K562 (cell line): ENCODE results near the gene WFDC1. TPM values are rescaled to one million over a fixed set of nuclear protein-coding genes. Genes with fewer than 3 reads are reported as not detected.

Source experiments
- ATAC-seq: fragments of 200-7000 bp; cut with Tn5 transposase; 3 replicates; pipeline ENCODE4 v1.9.1; 2020; ENCODE audit warnings: moderate library complexity
- BruUV-seq: library from RNA; stranded (reverse); fragments of 400-500 nt; replicated peaks from 2 replicates; lab custom pipeline; 2021; lab: Mats Ljungman, UMichigan
- CTCF ChIA-PET: fragments of 300-600 bp; formaldehyde crosslinking; extraction: SDS; loops from one replicate; lab custom pipeline; 2021; ENCODE audit warnings: low intra/inter-chr PET ratio; lab: Yijun Ruan, JAX
- POLR2A ChIA-PET: fragments of 300-600, 350-650 bp; sonication (Branson Sonifier 250); formaldehyde crosslinking; extraction: SDS; loops from one replicate; lab custom pipeline; 2021; ENCODE audit warnings: antibody characterized with exemption, inconsistent platforms; lab: Yijun Ruan, JAX
- DNase-seq, 4 experiments: peaks; one replicate each; pipeline versions ENCODE4 v3.0.0 to v3.0.0-alpha.2; 2011 to 2018; ENCODE audit warnings: low spot score in 3 of 4, mixed read lengths in 3 of 4; ENCODE audit errors: extremely low read depth in 1 of 4
- FAIRE-seq: peaks from 2 replicates; lab custom pipeline; 2011; peaks lifted over from hg19 to GRCh38; lab: Jason Lieb, UNC
- H2AFZ ChIP-seq: 2 replicates; pipeline ENCODE4 v1.6.0; 2011; ENCODE audit warnings: low read depth, low read length, control low read depth, inconsistent platforms
- H3K27ac ChIP-seq: fragments of 200-600 bp; 3 replicates; pipeline ENCODE4 v1.8.0; 2011; ENCODE audit warnings: low read depth, mild to moderate bottlenecking, control low read depth, inconsistent platforms, low read length, moderate library complexity, mixed read lengths; ENCODE audit errors: extremely low read depth
- H3K27me3 ChIP-seq, 2 experiments: fragments of 300-600 bp in 1 of 2; 2 replicates in 1 of 2; 3 replicates in 1 of 2; pipeline versions ENCODE4 v1.6.0 to v1.8.0; 2011; ENCODE audit warnings: inconsistent platforms in 2 of 2, low read length in 2 of 2, mild to moderate bottlenecking in 1 of 2, mixed read lengths in 1 of 2, moderate library complexity in 1 of 2; ENCODE audit not compliant: control insufficient read depth in 2 of 2, insufficient read depth in 2 of 2
- H3K36me3 ChIP-seq: fragments of 300-600 bp; 3 replicates; pipeline ENCODE4 v1.8.0; 2011; ENCODE audit warnings: mild to moderate bottlenecking, low read length, inconsistent platforms; ENCODE audit not compliant: control insufficient read depth, insufficient read depth
- H3K4me1 ChIP-seq, 2 experiments: fragments of 200-600 bp in 1 of 2; replicated peaks in 1 of 2; 2 replicates in 1 of 2; 3 replicates in 1 of 2; pipeline versions ENCODE4 v1.5.1 to v1.8.0; 2011; ENCODE audit warnings: inconsistent platforms in 2 of 2, low read length in 2 of 2, mild to moderate bottlenecking in 1 of 2, mixed read lengths in 1 of 2, moderate library complexity in 1 of 2; ENCODE audit not compliant: control insufficient read depth in 2 of 2, insufficient read depth in 2 of 2
- H3K4me2 ChIP-seq: 2 replicates; pipeline ENCODE4 v1.6.1; 2011; ENCODE audit warnings: low read length, control low read depth, inconsistent platforms, mixed read lengths; ENCODE audit not compliant: insufficient read depth
- H3K4me3 ChIP-seq: fragments of 200-600 bp; sonication (generic), shearing (Covaris generic); 2 replicates; pipeline ENCODE4 v1.5.1; 2016; ENCODE audit warnings: control low read depth, inconsistent platforms
- H3K79me2 ChIP-seq: fragments of 200-600 bp; 3 replicates; pipeline ENCODE4 v1.8.0; 2011; ENCODE audit warnings: low read length, inconsistent platforms; ENCODE audit not compliant: control insufficient read depth, insufficient read depth
- H3K9ac ChIP-seq, 2 experiments: 2 replicates each; pipeline versions ENCODE4 v1.6.0 to v1.6.1; 2011; ENCODE audit warnings: low read depth in 2 of 2, low read length in 2 of 2, control low read depth in 1 of 2, inconsistent platforms in 1 of 2, mild to moderate bottlenecking in 1 of 2, mixed read lengths in 1 of 2; ENCODE audit not compliant: insufficient read depth in 1 of 2
- H3K9me1 ChIP-seq: one replicate; pipeline ENCODE4 v1.6.0; 2011; ENCODE audit warnings: inconsistent platforms, mild to moderate bottlenecking, low read length, moderate library complexity; ENCODE audit not compliant: control insufficient read depth, insufficient read depth
- H3K9me3 ChIP-seq: replicated peaks from 2 replicates; pipeline ENCODE4 v1.5.1; 2011; ENCODE audit warnings: low read depth, low read length, inconsistent platforms; ENCODE audit not compliant: control insufficient read depth, insufficient read depth
- H4K20me1 ChIP-seq: replicated peaks from 2 replicates; pipeline ENCODE4 v1.6.1; 2011; ENCODE audit warnings: low read length, inconsistent platforms, mixed read lengths; ENCODE audit not compliant: control insufficient read depth, insufficient read depth
- DMBX1 ChIP-seq: fragments of 250-450 bp; sonication (Bioruptor Pico); IDR thresholded peaks from 2 replicates; pipeline ENCODE4 v1.8.0; 2022; ENCODE audit warnings: inconsistent platforms, mild to moderate bottlenecking, moderate library complexity, borderline replicate concordance
- ELF1 ChIP-seq: fragments of 200-800 bp; sonication (Bioruptor generic); IDR thresholded peaks from 2 replicates; pipeline ENCODE4 v1.6.1; 2016; ENCODE audit warnings: missing genetic modification characterization, missing compliant biosample characterization
- HIVEP1 ChIP-seq: fragments of 250-450 bp; sonication (Bioruptor Pico); IDR thresholded peaks from 2 replicates; pipeline ENCODE4 v1.4.0; 2020; ENCODE audit warnings: mild to moderate bottlenecking
- LARP7 ChIP-seq: fragments of 450-650 bp; IDR thresholded peaks from 2 replicates; pipeline ENCODE4 v1.6.1; 2016
- RBM17 ChIP-seq: fragments of 200-400 bp; formaldehyde crosslinking; IDR thresholded peaks from 2 replicates; pipeline ENCODE4 v1.6.1; 2017; ENCODE audit warnings: low read depth, mild to moderate bottlenecking, low read length, borderline replicate concordance
- RHOXF2B ChIP-seq: fragments of 250-450 bp; sonication (Bioruptor Pico); conservative IDR thresholded peaks from 2 replicates; pipeline ENCODE4 v1.5.1; 2021
- SNRNP70 ChIP-seq: fragments of 200-400 bp; formaldehyde crosslinking; optimal IDR thresholded peaks from 2 replicates; pipeline ENCODE3; 2017; ENCODE audit warnings: low read depth, low read length
- ZNF217 ChIP-seq: sonication (generic); formaldehyde crosslinking; IDR thresholded peaks from 2 replicates; pipeline ENCODE4 v1.8.0; 2022; ENCODE audit warnings: mild to moderate bottlenecking, missing genetic modification reagents
- WGBS: fragments of 100-300 bp; shearing (Covaris generic); methylation state at CpG from one replicate; pipeline ENCODE4 v1.1.6; 2016; ENCODE audit warnings: low coverage, mixed read lengths; ENCODE audit not compliant: insufficient coverage; ENCODE audit errors: missing lambda C conversion rate; 5-methylcytosine and 5-hydroxymethylcytosine counted together
- in situ Hi-C: fragments of 300-500 bp; cut with MboI; formaldehyde crosslinking; loops from 4 replicates; pipeline ENCODE4 v1.15.0; 2018; ENCODE audit warnings: inconsistent platforms, mixed read lengths
- intact Hi-C: fragments of 100-400 bp; cut with micrococcal nuclease; formaldehyde crosslinking; loops from 2 replicates; pipeline ENCODE4 v1.14.2; 2022
- polyA plus RNA-seq, 8 experiments: library from polyadenylated mRNA; depleted of rRNA in 4 of 8; stranded (reverse) in 5 of 8; unstranded in 3 of 8; fragments of >200 nt; fragmentation: Nextera tagmentation in 2 of 8; fragmentation: Illumina TruSeq in 1 of 8; extraction: Ambion mirVana in 2 of 8; extraction: Trizol in 1 of 8; gene quantifications; 2 replicates each; pipeline versions ENCODE4 v1.2.1 to v1.2.3, GENCODE V29; 2011 to 2014; ENCODE audit warnings: inconsistent platforms in 1 of 8, missing spikeins in 1 of 8
- total RNA-seq, 7 experiments: library from RNA; depleted of rRNA in 6 of 7; stranded (reverse); fragments of >200 nt in 6 of 7; fragmentation: Illumina TruSeq in 2 of 7; extraction: Trizol in 2 of 7; gene quantifications; 2 replicates each; pipeline versions ENCODE4 v1.2.1 to v1.2.3, GENCODE V29; 2011 to 2021; ENCODE audit warnings: low replicate concordance in 1 of 7
- TF ChIP-seq, protein P1 (sequence below): sonication (generic); formaldehyde crosslinking; IDR thresholded peaks from 2 replicates; pipeline ENCODE4 v1.4.0; 2020; ENCODE audit warnings: mild to moderate bottlenecking, missing genetic modification reagents
- TF ChIP-seq, protein P2 (sequence below), 2 experiments: fragments of 450-650 bp; IDR thresholded peaks; 2 replicates each; pipeline ENCODE4 v1.6.1; 2018; ENCODE audit warnings: mild to moderate bottlenecking in 2 of 2, low read depth in 1 of 2; ENCODE audit not compliant: partially characterized antibody in 2 of 2
- TF ChIP-seq, protein P3 (sequence below): fragments of 250-450 bp; sonication (Bioruptor Pico); IDR thresholded peaks from 2 replicates; pipeline ENCODE4 v1.5.0; 2022; ENCODE audit warnings: mild to moderate bottlenecking
- TF ChIP-seq, protein P4 (sequence below): fragments of 250-450 bp; sonication (Bioruptor Pico); IDR thresholded peaks from 2 replicates; pipeline ENCODE4 v1.5.1; 2021; ENCODE audit warnings: mild to moderate bottlenecking

Gene WFDC1
- total and polyA plus RNA-seq, 9 of the 15 experiments (the other 6 are each of a cell fraction or from before 2014, with no cell fraction given) = not detected

DNA sequence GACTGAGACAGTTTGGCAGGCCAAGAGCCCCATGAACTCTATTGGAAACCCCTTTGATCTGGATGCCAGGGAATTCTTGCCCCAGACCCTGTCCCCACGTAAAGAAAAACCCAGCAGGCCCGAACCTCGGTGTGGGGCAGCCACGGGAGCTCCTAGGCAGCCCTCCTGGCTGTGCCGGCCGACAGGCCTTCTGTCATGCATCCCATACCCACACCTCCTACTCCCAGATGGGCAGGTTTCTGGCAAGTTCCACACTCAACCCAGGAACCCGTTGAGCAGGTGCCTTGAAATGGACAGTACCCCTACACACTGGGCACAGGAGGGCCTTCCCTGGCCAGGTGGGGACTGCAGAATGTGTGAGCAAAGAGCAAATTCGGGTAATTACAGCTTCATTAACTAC lies 50.1 kb downstream of the WFDC1 start:
- intact Hi-C loops = no loop called here
- BruUV-seq = no TSS peak
- Histone ChIP-seq H3K79me2 (no peaks in the 10 kb centered on the region), H4K20me1 (peaks cover 2% of the 10 kb centered on the region; the same call in 1 of the 2 replicates), H2AFZ (no peak overlapping the region), H3K27ac (no peak overlapping the region), H3K9me3 (no peaks in the 10 kb centered on the region), H3K4me2 (no peak overlapping the region), H3K36me3 (no peaks in the 10 kb centered on the region), H3K9me1 (no peaks in the 10 kb centered on the region), H3K9ac (peak overlapping the region in 1 of 2 experiments; percentile 55; a peak in 1 of 4 replicates), H3K27me3 (peaks cover 66 to 82% of the 10 kb centered on the region in 2 experiments), H3K4me3 (no peak overlapping the region)
- no peak for FAIRE-seq
- 1% methylated on average over 8 of the region's 8 CpGs for WGBS
- ChIA-PET POLR2A (no interaction called here), CTCF (interaction anchor here (0.6 kb wide), 1 partner anchor 65 kb away, joined by 3 read pairs; no protein-coding TSS in a partner anchor)
- no peak for DNase-seq
- in situ Hi-C loops = no loop called here
- no peak for ATAC-seq
- TF ChIP-seq RBM17 = no peak
- TF ChIP-seq ZNF217 (CRISPR knock-in tag) = no peak
- TF ChIP-seq, protein P1, sequence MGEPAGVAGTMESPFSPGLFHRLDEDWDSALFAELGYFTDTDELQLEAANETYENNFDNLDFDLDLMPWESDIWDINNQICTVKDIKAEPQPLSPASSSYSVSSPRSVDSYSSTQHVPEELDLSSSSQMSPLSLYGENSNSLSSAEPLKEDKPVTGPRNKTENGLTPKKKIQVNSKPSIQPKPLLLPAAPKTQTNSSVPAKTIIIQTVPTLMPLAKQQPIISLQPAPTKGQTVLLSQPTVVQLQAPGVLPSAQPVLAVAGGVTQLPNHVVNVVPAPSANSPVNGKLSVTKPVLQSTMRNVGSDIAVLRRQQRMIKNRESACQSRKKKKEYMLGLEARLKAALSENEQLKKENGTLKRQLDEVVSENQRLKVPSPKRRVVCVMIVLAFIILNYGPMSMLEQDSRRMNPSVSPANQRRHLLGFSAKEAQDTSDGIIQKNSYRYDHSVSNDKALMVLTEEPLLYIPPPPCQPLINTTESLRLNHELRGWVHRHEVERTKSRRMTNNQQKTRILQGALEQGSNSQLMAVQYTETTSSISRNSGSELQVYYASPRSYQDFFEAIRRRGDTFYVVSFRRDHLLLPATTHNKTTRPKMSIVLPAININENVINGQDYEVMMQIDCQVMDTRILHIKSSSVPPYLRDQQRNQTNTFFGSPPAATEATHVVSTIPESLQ = no peak
- TF ChIP-seq, protein P2, sequence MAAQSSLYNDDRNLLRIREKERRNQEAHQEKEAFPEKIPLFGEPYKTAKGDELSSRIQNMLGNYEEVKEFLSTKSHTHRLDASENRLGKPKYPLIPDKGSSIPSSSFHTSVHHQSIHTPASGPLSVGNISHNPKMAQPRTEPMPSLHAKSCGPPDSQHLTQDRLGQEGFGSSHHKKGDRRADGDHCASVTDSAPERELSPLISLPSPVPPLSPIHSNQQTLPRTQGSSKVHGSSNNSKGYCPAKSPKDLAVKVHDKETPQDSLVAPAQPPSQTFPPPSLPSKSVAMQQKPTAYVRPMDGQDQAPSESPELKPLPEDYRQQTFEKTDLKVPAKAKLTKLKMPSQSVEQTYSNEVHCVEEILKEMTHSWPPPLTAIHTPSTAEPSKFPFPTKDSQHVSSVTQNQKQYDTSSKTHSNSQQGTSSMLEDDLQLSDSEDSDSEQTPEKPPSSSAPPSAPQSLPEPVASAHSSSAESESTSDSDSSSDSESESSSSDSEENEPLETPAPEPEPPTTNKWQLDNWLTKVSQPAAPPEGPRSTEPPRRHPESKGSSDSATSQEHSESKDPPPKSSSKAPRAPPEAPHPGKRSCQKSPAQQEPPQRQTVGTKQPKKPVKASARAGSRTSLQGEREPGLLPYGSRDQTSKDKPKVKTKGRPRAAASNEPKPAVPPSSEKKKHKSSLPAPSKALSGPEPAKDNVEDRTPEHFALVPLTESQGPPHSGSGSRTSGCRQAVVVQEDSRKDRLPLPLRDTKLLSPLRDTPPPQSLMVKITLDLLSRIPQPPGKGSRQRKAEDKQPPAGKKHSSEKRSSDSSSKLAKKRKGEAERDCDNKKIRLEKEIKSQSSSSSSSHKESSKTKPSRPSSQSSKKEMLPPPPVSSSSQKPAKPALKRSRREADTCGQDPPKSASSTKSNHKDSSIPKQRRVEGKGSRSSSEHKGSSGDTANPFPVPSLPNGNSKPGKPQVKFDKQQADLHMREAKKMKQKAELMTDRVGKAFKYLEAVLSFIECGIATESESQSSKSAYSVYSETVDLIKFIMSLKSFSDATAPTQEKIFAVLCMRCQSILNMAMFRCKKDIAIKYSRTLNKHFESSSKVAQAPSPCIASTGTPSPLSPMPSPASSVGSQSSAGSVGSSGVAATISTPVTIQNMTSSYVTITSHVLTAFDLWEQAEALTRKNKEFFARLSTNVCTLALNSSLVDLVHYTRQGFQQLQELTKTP (IDR thresholded peaks at IDR 0.05; ENCODE audit: low read depth in 1 of 2, partially characterized antibody in 2 of 2) = no peak
- TF ChIP-seq DMBX1 (CRISPR knock-in tag) = no peak
- TF ChIP-seq LARP7 = no peak
- TF ChIP-seq RHOXF2B (CRISPR knock-in tag) = no peak
- TF ChIP-seq SNRNP70 = no peak
- TF ChIP-seq, protein P3, sequence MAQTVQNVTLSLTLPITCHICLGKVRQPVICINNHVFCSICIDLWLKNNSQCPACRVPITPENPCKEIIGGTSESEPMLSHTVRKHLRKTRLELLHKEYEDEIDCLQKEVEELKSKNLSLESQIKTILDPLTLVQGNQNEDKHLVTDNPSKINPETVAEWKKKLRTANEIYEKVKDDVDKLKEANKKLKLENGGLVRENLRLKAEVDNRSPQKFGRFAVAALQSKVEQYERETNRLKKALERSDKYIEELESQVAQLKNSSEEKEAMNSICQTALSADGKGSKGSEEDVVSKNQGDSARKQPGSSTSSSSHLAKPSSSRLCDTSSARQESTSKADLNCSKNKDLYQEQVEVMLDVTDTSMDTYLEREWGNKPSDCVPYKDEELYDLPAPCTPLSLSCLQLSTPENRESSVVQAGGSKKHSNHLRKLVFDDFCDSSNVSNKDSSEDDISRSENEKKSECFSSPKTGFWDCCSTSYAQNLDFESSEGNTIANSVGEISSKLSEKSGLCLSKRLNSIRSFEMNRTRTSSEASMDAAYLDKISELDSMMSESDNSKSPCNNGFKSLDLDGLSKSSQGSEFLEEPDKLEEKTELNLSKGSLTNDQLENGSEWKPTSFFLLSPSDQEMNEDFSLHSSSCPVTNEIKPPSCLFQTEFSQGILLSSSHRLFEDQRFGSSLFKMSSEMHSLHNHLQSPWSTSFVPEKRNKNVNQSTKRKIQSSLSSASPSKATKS (CRISPR knock-in tag) = no peak
- TF ChIP-seq, protein P4, sequence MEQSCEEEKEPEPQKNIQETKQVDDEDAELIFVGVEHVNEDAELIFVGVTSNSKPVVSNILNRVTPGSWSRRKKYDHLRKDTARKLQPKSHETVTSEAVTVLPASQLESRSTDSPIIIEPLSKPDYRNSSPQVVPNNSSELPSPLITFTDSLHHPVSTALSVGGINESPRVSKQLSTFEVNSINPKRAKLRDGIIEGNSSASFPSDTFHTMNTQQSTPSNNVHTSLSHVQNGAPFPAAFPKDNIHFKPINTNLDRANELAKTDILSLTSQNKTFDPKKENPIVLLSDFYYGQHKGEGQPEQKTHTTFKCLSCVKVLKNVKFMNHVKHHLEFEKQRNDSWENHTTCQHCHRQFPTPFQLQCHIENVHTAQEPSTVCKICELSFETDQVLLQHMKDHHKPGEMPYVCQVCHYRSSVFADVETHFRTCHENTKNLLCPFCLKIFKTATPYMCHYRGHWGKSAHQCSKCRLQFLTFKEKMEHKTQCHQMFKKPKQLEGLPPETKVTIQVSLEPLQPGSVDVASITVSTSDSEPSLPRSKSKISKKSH (CRISPR knock-in tag) = no peak
- no peak for TF ChIP-seq ELF1
- TF ChIP-seq HIVEP1 (CRISPR knock-in tag) = no peak
- TF ChIP-seq, all 486 proteins: peak for 0
- H3K4me1 ChIP-seq = no peaks in the 10 kb centered on the region
